Measurements from ENCODE around the gene MTRF1L.

The MTRF1L gene

DNA sequence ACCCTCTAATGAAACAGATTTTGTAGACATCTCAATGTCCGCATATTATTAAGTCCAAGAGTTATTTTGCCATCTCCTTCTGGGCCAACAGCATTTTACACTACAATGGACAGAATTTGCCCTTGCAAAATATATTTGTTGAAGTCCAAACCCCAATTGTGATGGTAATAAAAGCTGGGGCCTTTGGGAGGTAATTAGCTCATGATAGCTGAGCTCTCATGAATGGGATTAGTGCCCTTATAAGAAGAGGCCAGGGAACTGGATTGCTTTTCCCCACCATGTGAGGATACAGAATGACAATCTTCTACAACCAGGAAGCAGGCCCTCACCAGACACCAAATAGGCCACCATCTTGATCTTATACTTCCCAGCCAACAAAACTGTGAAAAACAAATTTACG, 44.9 kb upstream of the MTRF1L start:
- no peak overlapping the region for H3K4me3 ChIP-seq (ENCODE audit: low read depth, low read length, poor library complexity, severe bottlenecking)
- H3K9ac ChIP-seq (ENCODE audit: low read length), result no peak overlapping the region
- no peak overlapping the region for H3K4me2 ChIP-seq (ENCODE audit: low read length)
- H3K79me2 ChIP-seq (ENCODE audit: insufficient read depth, low read length), result no peaks in the 10 kb centered on the region
- no peaks in the 10 kb centered on the region for H3F3A ChIP-seq (ENCODE audit: insufficient read depth, low read length)
- no peaks in the 10 kb centered on the region for H3K9me2 ChIP-seq (ENCODE audit: low read depth, low read length)
- H3K36me3 ChIP-seq (ENCODE audit: insufficient read depth, low read length), result no peaks in the 10 kb centered on the region
- H3K27ac ChIP-seq (ENCODE audit: low read depth, low read length, poor library complexity, severe bottlenecking), result no peak overlapping the region
- H3K4me1 ChIP-seq (ENCODE audit: insufficient read depth, low read length, severe bottlenecking), result no peaks in the 10 kb centered on the region
- H2AFZ ChIP-seq (ENCODE audit: low read length), result no peak overlapping the region
- TF ChIP-seq, protein P1, sequence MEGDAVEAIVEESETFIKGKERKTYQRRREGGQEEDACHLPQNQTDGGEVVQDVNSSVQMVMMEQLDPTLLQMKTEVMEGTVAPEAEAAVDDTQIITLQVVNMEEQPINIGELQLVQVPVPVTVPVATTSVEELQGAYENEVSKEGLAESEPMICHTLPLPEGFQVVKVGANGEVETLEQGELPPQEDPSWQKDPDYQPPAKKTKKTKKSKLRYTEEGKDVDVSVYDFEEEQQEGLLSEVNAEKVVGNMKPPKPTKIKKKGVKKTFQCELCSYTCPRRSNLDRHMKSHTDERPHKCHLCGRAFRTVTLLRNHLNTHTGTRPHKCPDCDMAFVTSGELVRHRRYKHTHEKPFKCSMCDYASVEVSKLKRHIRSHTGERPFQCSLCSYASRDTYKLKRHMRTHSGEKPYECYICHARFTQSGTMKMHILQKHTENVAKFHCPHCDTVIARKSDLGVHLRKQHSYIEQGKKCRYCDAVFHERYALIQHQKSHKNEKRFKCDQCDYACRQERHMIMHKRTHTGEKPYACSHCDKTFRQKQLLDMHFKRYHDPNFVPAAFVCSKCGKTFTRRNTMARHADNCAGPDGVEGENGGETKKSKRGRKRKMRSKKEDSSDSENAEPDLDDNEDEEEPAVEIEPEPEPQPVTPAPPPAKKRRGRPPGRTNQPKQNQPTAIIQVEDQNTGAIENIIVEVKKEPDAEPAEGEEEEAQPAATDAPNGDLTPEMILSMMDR (IDR thresholded peaks at IDR 0.05; ENCODE audit: low read length), result no peak
- TF ChIP-seq EZH2 (IDR thresholded peaks at IDR 0.05; ENCODE audit: borderline replicate concordance, low read length), result no peak
- H4K20me1 ChIP-seq (ENCODE audit: insufficient read depth, low read length), result no peaks in the 10 kb centered on the region
- no peaks in the 10 kb centered on the region for H3K27me3 ChIP-seq (ENCODE audit: insufficient read depth, low read length)
- no peaks in the 10 kb centered on the region for H3K9me3 ChIP-seq (ENCODE audit: low read length)

DNA sequence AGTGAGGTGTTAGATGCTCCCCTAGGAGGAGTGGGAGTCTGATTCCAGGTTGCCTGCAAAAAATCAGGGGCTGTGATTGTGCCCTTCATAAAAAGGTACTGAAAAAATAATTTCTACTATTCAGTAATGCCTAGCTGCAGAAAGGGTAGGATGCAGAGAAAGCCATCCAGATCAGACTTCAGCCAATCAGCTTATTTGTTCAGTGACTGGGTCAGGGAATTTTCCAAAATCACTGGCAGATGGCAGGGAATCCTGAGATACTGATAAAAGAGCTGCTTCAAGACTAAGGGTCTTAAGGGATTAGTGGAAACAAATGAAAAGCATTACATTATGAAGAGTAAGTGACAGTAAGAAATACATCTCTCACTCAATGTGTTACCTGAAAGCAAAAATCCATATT, 42.8 kb upstream of the MTRF1L start:
- Histone ChIP-seq H3K9me2 (ENCODE audit: low read depth, low read length) (no peaks in the 10 kb centered on the region), H3F3A (ENCODE audit: insufficient read depth, low read length) (no peaks in the 10 kb centered on the region), H3K4me3 (ENCODE audit: low read depth, low read length, poor library complexity, severe bottlenecking) (no peak overlapping the region), H3K4me1 (ENCODE audit: insufficient read depth, low read length, severe bottlenecking) (no peaks in the 10 kb centered on the region), H4K20me1 (ENCODE audit: insufficient read depth, low read length) (no peaks in the 10 kb centered on the region), H2AFZ (ENCODE audit: low read length) (no peak overlapping the region), H3K4me2 (ENCODE audit: low read length) (no peak overlapping the region), H3K27ac (ENCODE audit: low read depth, low read length, poor library complexity, severe bottlenecking) (no peak overlapping the region), H3K36me3 (ENCODE audit: insufficient read depth, low read length) (no peaks in the 10 kb centered on the region), H3K9ac (ENCODE audit: low read length) (no peak overlapping the region), H3K79me2 (ENCODE audit: insufficient read depth, low read length) (no peaks in the 10 kb centered on the region), H3K9me3 (ENCODE audit: low read length) (no peaks in the 10 kb centered on the region), H3K27me3 (ENCODE audit: insufficient read depth, low read length) (no peaks in the 10 kb centered on the region)
- no peak for TF ChIP-seq EZH2 (IDR thresholded peaks at IDR 0.05; ENCODE audit: borderline replicate concordance, low read length)
- TF ChIP-seq, protein P1 (IDR thresholded peaks at IDR 0.05; ENCODE audit: low read length), result no peak

GRCh38 chr6:153044295-153044694, 41.8 kb upstream of the MTRF1L start:
- H3F3A ChIP-seq (ENCODE audit: insufficient read depth, low read length), result no peaks in the 10 kb centered on the region
- H3K36me3 ChIP-seq (ENCODE audit: insufficient read depth, low read length), result no peaks in the 10 kb centered on the region
- H3K9me3 ChIP-seq (ENCODE audit: low read length), result no peaks in the 10 kb centered on the region
- H3K79me2 ChIP-seq (ENCODE audit: insufficient read depth, low read length), result no peaks in the 10 kb centered on the region
- H3K9me2 ChIP-seq (ENCODE audit: low read depth, low read length), result no peaks in the 10 kb centered on the region
- H3K4me2 ChIP-seq (ENCODE audit: low read length), result no peak overlapping the region
- H2AFZ ChIP-seq (ENCODE audit: low read length), result no peak overlapping the region
- no peaks in the 10 kb centered on the region; the same call in 1 of the 2 replicates for H3K27me3 ChIP-seq (ENCODE audit: insufficient read depth, low read length)
- H3K27ac ChIP-seq (ENCODE audit: low read depth, low read length, poor library complexity, severe bottlenecking), result no peak overlapping the region
- H3K4me3 ChIP-seq (ENCODE audit: low read depth, low read length, poor library complexity, severe bottlenecking), result no peak overlapping the region
- no peak for TF ChIP-seq EZH2 (IDR thresholded peaks at IDR 0.05; ENCODE audit: borderline replicate concordance, low read length)
- TF ChIP-seq, protein P1 (IDR thresholded peaks at IDR 0.05; ENCODE audit: low read length), result no peak
- H4K20me1 ChIP-seq (ENCODE audit: insufficient read depth, low read length), result no peaks in the 10 kb centered on the region
- H3K9ac ChIP-seq (ENCODE audit: low read length), result no peak overlapping the region
- no peaks in the 10 kb centered on the region for H3K4me1 ChIP-seq (ENCODE audit: insufficient read depth, low read length, severe bottlenecking)

Measured in OCI-LY1 (cell line).